Esophagus (tissue), 2 donors: ENCODE measurements around the gene ANK2. TPM values are rescaled to one million over a fixed set of nuclear protein-coding genes. Genes with fewer than 3 reads are reported as not detected.

Source experiments
- H3K27ac ChIP-seq, 2 donors: one replicate each; pipeline ENCODE4 v1.5.1; 2013; ENCODE audit warnings: low read depth in 2 of 2, mild to moderate bottlenecking in 2 of 2, inconsistent platforms in 1 of 2, low read length in 1 of 2, moderate library complexity in 1 of 2
- H3K27me3 ChIP-seq, 2 donors: one replicate each; pipeline ENCODE4 v1.6.1; 2013; ENCODE audit warnings: low read length in 2 of 2, control low read depth in 1 of 2, mild to moderate bottlenecking in 1 of 2; ENCODE audit not compliant: insufficient read depth in 2 of 2, control insufficient read depth in 1 of 2
- H3K36me3 ChIP-seq, 2 donors: one replicate each; pipeline ENCODE4 v1.6.1; 2013; ENCODE audit warnings: low read length in 1 of 2; ENCODE audit not compliant: control insufficient read depth in 2 of 2, insufficient read depth in 2 of 2
- H3K4me1 ChIP-seq, 2 donors: one replicate each; pipeline ENCODE4 v1.6.1; 2013; ENCODE audit warnings: low read length in 1 of 2; ENCODE audit not compliant: control insufficient read depth in 2 of 2, insufficient read depth in 2 of 2
- H3K4me3 ChIP-seq, 2 donors: one replicate each; pipeline ENCODE4 v1.5.1; 2013; ENCODE audit warnings: low read length in 2 of 2, mild to moderate bottlenecking in 2 of 2, low read depth in 1 of 2, moderate library complexity in 1 of 2
- H3K9me3 ChIP-seq, 2 donors: one replicate each; pipeline ENCODE4 v1.6.1; 2013; ENCODE audit warnings: mild to moderate bottlenecking in 2 of 2, low read depth in 1 of 2, low read length in 1 of 2, moderate library complexity in 1 of 2; ENCODE audit not compliant: control insufficient read depth in 2 of 2, insufficient read depth in 1 of 2
- WGBS, 2 donors: extraction: QIAGEN DNeasy Blood & Tissue Kit; methylation state at CpG; one replicate each; pipeline ENCODE4 v1.1.7; 2013; 5-methylcytosine and 5-hydroxymethylcytosine counted together
- polyA plus RNA-seq, 2 donors: library from polyadenylated mRNA; stranded (reverse); fragments of 200-250 nt; gene quantifications; one replicate each; pipeline ENCODE4 v1.2.3, GENCODE V29; 2013
- donor health status: healthy with polysubstance abuse.
- donor health status: Bipolar disorder and iron deficiency.

Gene ANK2
- polyA plus RNA-seq, 2 donors, result 0.51 to 1.4 TPM

DNA sequence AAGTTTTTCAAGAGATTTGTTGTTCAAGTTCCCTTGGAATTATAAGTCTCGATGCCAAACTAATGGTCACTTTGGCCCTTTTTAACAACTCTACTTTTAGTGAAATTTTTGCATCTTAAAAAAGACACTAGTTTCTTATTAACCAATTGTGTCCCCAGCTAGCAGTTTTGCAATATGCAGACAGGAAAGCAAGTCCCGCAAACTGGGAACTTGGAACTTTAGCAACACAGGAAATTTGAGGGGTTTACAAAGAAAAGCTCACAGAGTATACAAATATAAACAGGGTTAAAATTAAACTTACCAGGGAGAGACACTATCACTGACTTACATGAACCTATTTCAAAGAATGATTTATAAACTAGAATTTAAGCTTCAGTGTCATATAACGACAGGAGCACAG, 137.9 kb downstream of the ANK2 start:
- no peaks in the 10 kb centered on the region for H3K9me3 ChIP-seq
- H3K36me3 ChIP-seq, result no peaks in the 10 kb centered on the region
- no peaks in the 10 kb centered on the region for H3K4me1 ChIP-seq
- WGBS, 2 donors, result 77 to 86% methylated on average over 3 of the region's 3 CpGs
- H3K4me3 ChIP-seq, result no peak overlapping the region
- H3K27ac ChIP-seq, result no peak overlapping the region
- H3K27me3 ChIP-seq, result no peaks in the 10 kb centered on the region

DNA sequence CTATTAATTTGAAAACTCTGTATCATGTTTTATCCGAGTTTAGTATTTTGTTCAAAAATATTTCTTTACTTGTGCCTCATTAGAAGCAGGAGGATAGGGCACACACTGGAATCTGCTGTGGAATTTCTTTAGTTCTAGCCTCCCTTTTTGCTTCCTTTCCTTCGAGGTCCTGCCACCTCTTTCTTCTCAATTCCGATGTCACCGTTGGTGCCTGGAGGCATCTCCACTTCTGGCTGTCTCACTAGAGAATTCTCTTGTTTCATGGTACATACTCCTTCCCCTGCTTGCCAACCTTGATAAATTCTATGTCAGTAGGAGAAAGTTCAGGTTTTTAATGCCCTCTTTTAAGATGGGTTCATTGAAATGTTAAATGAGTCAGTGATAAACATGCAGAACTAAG, 140.1 kb downstream of the ANK2 start:
- Histone ChIP-seq H3K4me3 (no peak overlapping the region), H3K9me3 (no peaks in the 10 kb centered on the region), H3K27ac (no peak overlapping the region), H3K36me3 (no peaks in the 10 kb centered on the region), H3K4me1 (no peaks in the 10 kb centered on the region), H3K27me3 (no peaks in the 10 kb centered on the region)
- WGBS, 2 donors, result 76 to 78% methylated on average over 4 of the region's 4 CpGs

DNA sequence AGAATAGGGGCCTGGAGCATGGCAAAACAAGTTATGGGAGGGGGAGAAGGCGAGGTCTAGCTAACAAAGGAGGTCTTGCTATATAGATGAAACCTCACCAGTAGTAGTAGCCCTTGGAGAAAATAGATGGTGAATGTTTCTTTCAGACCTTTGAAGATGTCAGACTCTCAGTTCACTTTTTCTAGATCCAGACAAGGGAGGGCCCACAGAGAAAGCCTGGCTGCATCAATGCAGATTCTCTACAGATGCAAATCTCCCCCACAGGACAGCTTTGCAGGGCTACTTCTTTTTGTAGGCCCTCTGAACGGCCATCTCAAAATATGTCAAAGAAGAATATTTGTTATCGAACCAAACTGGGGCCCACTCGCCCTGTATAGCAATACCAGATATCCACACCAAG, 159.7 kb downstream of the ANK2 start:
- Histone ChIP-seq H3K4me3 (no peak overlapping the region), H3K4me1 (no peaks in the 10 kb centered on the region), H3K36me3 (no peaks in the 10 kb centered on the region), H3K9me3 (no peaks in the 10 kb centered on the region), H3K27ac (no peak overlapping the region), H3K27me3 (no peaks in the 10 kb centered on the region)
- WGBS, 2 donors, result 73 to 81% methylated on average over 4 of the region's 4 CpGs

DNA sequence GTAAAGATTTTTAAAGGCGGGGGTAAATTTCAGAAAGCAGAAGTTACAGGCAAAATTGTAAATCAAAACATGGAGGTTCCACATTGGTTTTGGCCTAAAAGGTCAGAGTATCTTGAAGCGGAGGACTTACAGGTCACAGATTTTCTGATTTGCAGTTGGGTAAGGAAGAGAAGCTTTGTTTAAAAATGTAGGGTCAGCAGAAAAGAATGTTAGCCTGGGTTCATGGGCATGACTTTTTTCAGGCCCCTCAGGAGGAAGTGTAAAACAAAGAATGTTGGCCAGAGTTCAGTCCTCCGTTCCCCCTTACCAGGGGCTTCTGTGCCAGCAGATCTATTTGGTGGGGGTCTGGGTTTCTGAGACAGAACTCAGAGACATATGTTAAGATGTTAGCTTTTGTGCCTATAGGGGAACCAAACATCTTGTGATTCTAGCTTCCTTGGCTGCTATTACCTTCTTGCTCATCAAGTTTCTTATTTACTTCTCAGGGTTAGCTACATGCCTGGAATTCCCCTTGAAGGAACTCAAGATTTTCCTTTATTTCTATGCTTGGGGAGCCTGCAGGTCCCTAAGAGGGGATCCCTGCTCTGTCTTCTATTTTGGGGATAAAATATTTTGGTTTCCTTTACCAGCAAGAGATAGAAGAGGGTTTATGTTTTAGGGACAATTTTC, 160.3 kb downstream of the ANK2 start:
- Histone ChIP-seq H3K4me1 (no peaks in the 10 kb centered on the region), H3K4me3 (no peak overlapping the region), H3K27ac (no peak overlapping the region), H3K27me3 (no peaks in the 10 kb centered on the region), H3K36me3 (no peaks in the 10 kb centered on the region), H3K9me3 (no peaks in the 10 kb centered on the region)
- 74 to 77% methylated on average over 3 of the region's 3 CpGs for whole genome bisulfite sequencing, 2 donors

DNA sequence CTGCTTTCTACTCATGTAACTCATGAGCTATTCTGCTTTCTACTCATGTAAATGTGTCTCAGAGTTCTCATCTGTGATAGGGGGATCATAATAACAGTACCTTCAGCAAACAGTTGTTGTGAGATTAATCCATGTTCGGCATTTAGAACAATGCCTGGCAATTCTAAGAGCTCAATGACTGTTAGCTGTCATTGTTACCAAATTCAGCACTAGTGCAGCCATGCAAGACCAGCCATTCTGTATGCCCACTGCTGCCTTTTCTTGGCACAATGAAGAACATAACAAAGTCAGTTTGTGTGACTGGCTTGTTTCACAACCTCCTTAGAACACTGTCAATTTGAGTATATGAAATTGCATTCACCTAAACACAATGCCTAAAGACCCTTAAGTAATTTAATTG, 163.2 kb downstream of the ANK2 start:
- H3K36me3 ChIP-seq, result no peaks in the 10 kb centered on the region
- 46 to 60% methylated on average over 1 of the region's 1 CpG for WGBS, 2 donors

DNA sequence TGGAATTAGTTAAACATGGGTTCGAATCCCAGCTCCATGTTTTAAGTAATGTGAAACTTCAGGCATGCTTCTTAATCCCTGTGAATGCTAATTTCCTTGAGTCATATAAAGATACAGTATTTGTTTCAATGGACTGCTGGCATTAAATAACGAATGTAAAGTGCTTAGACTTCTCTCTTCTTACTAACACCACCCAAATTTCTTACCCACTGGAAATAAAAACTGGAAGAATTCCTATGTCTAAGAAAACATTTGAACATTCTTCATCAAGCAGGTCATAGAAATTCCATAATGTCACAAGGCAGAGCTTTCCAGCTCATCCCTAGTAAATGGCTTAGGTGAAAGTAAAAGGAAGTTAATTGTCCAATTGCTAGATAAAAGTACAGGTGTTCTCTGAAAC, 172.5 kb downstream of the ANK2 start:
- H3K9me3 ChIP-seq, result no peaks in the 10 kb centered on the region
- no peaks in the 10 kb centered on the region for H3K27me3 ChIP-seq
- no peaks in the 10 kb centered on the region for H3K36me3 ChIP-seq
- no peak overlapping the region for H3K27ac ChIP-seq
- no peaks in the 10 kb centered on the region for H3K4me1 ChIP-seq
- WGBS, 2 donors, result 56 to 60% methylated on average over 2 of the region's 2 CpGs
- H3K4me3 ChIP-seq, result no peak overlapping the region

More for the DNA sequence above, 163.2 kb downstream of the ANK2 start:
- Histone ChIP-seq H3K4me1 (no peaks in the 10 kb centered on the region), H3K27me3 (no peaks in the 10 kb centered on the region), H3K27ac (no peak overlapping the region), H3K4me3 (no peak overlapping the region), H3K9me3 (no peaks in the 10 kb centered on the region)

DNA sequence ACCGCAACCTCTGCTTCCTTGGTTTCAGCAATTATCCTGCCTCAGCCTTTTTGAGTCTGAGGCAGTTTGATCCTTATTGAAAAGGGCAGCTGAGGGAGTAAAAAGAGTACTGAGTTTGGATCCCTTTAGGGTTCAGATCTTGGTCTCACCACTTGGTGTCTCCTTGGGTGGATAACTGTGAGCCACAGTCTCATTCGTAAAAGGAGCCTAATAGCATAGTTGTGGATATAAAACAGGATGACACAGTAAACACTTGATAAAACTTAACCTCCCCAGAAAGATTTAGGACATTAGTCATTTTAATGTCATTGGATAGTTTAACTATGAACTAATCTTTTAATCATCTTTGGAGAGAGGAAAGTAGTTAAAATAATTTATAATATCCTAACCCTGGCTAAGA, 173.0 kb downstream of the ANK2 start:
- Histone ChIP-seq H3K4me3 (no peak overlapping the region), H3K36me3 (no peaks in the 10 kb centered on the region), H3K9me3 (no peaks in the 10 kb centered on the region), H3K4me1 (no peaks in the 10 kb centered on the region), H3K27ac (no peak overlapping the region), H3K27me3 (no peaks in the 10 kb centered on the region)
- 83 to 87% methylated on average over 2 of the region's 2 CpGs for WGBS, 2 donors

DNA sequence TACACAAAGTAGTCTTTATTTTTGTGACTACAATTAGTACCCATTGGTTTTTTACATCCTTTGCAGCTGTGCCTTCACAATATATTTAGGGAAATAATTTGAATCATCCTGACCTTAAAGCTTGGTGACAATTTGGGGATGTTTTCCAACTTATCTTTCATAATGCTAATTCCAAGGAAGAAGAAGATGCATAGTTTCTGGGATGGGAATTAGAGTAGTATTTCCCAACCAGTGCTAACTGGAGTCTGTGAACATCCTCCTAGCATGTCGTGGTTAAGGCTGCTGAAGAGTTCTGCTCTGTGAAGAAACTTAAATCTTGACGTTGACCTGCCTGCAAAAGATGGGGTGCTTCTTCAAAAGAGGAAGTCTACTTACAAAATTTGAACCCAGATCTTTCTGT, 173.5 kb downstream of the ANK2 start:
- no peaks in the 10 kb centered on the region for H3K27me3 ChIP-seq
- 77 to 84% methylated on average over 2 of the region's 2 CpGs for WGBS, 2 donors
- no peaks in the 10 kb centered on the region for H3K36me3 ChIP-seq
- H3K27ac ChIP-seq, result no peak overlapping the region
- H3K9me3 ChIP-seq, result no peaks in the 10 kb centered on the region
- H3K4me3 ChIP-seq, result no peak overlapping the region
- no peaks in the 10 kb centered on the region for H3K4me1 ChIP-seq

DNA sequence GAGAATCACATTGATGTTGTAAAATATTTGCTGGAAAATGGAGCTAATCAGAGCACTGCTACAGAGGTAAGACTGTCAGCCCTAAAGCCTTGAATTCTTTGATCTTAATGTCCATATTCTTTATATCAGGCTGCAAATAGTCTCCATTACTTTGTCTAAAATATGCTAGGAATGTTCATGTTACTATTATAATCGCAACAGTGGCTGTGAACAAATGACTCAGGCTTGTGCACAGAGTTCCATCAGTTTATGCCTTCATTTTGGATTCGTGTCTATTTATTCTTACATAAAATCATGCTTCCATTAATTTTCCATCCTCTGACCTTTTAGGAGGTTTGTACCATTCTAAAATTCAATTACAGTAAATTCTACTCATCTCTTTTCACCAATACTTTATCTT, 182.7 kb downstream of the ANK2 start:
- no peaks in the 10 kb centered on the region for H3K36me3 ChIP-seq
- no peak overlapping the region for H3K27ac ChIP-seq
- no peaks in the 10 kb centered on the region for H3K4me1 ChIP-seq
- no peak overlapping the region for H3K4me3 ChIP-seq
- 64 to 69% methylated on average over 2 of the region's 2 CpGs for WGBS, 2 donors
- no peaks in the 10 kb centered on the region for H3K27me3 ChIP-seq
- no peaks in the 10 kb centered on the region for H3K9me3 ChIP-seq

DNA sequence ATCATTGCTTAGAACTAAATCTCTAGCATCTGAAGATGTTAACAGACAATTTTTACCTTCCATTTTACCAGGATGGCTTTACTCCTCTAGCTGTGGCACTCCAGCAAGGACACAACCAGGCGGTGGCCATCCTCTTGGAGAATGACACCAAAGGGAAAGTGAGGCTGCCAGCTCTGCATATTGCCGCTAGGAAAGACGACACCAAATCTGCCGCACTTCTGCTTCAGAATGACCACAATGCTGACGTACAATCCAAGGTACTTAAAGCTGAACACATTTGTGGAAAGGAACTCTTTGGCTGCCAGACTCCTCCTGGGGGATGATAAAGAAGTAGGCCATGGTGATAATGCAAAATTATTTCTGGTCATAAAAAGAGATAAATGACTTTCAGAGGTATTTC, 187.5 kb downstream of the ANK2 start:
- H3K27me3 ChIP-seq, result no peaks in the 10 kb centered on the region
- H3K9me3 ChIP-seq, result no peaks in the 10 kb centered on the region
- no peaks in the 10 kb centered on the region for H3K36me3 ChIP-seq
- WGBS, 2 donors, result 93 to 94% methylated on average over 5 of the region's 5 CpGs
- H3K4me3 ChIP-seq, result no peak overlapping the region
- H3K27ac ChIP-seq, result no peak overlapping the region
- no peaks in the 10 kb centered on the region for H3K4me1 ChIP-seq
